ENCODE data around the gene MYH11. TPM values are rescaled to one million over a fixed set of nuclear protein-coding genes. Genes with fewer than 3 reads are reported as not detected.

MYH11 gene
- total and polyA plus RNA-seq, 2 donors (not counting 1 experiment from before 2014, with no cell fraction given) = 1.3 to 14.5 TPM

DNA sequence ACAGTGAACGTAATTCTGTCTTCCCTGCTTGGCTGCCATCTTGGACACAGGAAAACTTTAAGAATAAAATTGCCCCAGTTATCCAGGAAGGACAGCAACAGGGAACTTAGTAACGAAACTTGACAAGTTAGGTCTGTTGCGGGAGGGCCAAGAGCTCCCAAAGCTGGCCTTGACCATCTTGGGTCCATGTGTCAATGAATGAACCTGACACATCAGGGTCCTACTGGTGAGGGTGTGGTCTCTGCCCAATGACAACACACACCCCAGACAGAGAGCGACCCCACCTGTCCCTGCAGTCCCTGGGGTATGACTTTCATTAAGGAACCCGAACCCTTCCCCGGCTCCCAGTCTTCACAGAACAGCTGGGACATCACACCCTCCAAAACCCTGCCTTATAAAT, 110.5 kb downstream of the MYH11 start:
- Histone ChIP-seq H3K4me2 (ENCODE audit: extremely low read depth, insufficient read depth, low read length) (no peak overlapping the region), H3K9me3 (ENCODE audit: control insufficient read depth, insufficient read depth, low read depth, low read length) (no peaks in the 10 kb centered on the region), H3K27me3 (ENCODE audit: control insufficient read depth, insufficient read depth, low read length) (no peaks in the 10 kb centered on the region), H3K4me1 (ENCODE audit: control insufficient read depth, extremely low read depth, insufficient read depth, low read length) (no peaks in the 10 kb centered on the region), H2AFZ (ENCODE audit: low read length) (no peak overlapping the region), H3K9ac (ENCODE audit: insufficient read depth, low read length) (no peak overlapping the region), H3K36me3 (ENCODE audit: control insufficient read depth, insufficient read depth, low read length) (no peaks in the 10 kb centered on the region), H3K27ac (ENCODE audit: insufficient read depth, low read length) (no peak overlapping the region), H4K20me1 (ENCODE audit: control insufficient read depth, extremely low read depth, insufficient read depth, low read length) (no peaks in the 10 kb centered on the region), H3K4me3 (replicated peaks in 1 of 4; ENCODE audit: control extremely low read depth in 1 of 4, insufficient read depth in 1 of 4, low read depth in 3 of 4, low read length in 4 of 4) (no peak overlapping the region), H3K79me2 (ENCODE audit: control insufficient read depth, insufficient read depth, low read length) (no peaks in the 10 kb centered on the region)
- no peak for TF ChIP-seq EZH2 (IDR thresholded peaks at IDR 0.05; ENCODE audit: low read length, missing control alignments)
- TF ChIP-seq, protein P1, sequence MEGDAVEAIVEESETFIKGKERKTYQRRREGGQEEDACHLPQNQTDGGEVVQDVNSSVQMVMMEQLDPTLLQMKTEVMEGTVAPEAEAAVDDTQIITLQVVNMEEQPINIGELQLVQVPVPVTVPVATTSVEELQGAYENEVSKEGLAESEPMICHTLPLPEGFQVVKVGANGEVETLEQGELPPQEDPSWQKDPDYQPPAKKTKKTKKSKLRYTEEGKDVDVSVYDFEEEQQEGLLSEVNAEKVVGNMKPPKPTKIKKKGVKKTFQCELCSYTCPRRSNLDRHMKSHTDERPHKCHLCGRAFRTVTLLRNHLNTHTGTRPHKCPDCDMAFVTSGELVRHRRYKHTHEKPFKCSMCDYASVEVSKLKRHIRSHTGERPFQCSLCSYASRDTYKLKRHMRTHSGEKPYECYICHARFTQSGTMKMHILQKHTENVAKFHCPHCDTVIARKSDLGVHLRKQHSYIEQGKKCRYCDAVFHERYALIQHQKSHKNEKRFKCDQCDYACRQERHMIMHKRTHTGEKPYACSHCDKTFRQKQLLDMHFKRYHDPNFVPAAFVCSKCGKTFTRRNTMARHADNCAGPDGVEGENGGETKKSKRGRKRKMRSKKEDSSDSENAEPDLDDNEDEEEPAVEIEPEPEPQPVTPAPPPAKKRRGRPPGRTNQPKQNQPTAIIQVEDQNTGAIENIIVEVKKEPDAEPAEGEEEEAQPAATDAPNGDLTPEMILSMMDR (conservative IDR thresholded peaks at IDR 0.05 in 1 of 2, IDR thresholded peaks at IDR 0.05 in 1 of 2; ENCODE audit: low read depth in 1 of 2, low read length in 2 of 2) = no peak
- no peak for DNase-seq (ENCODE audit: low read depth in 2 of 2)

DNA sequence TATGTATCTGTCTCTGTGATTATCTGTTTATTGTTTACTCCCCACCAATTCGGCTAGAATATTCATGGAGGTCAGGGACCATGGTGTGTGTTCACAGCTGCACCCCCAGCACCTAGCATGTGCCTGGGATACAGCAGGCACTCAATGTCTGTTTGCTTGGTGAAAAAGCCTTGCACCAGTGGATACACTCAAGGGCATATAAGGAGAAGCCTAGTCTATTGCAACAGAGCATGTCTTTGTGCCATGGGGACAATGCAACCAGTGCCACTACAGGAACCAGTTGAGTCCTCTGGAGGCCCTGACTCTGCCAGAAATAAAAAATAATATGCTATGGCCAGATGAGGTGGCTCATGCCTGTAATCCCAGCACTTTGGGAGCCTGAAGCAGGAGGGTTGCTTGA, 113.2 kb downstream of the MYH11 start:
- no peaks in the 10 kb centered on the region for H3K36me3 ChIP-seq (ENCODE audit: control insufficient read depth, insufficient read depth, low read length)
- H3K9me3 ChIP-seq (ENCODE audit: control insufficient read depth, insufficient read depth, low read depth, low read length) = no peaks in the 10 kb centered on the region
- TF ChIP-seq EZH2 (IDR thresholded peaks at IDR 0.05; ENCODE audit: low read length, missing control alignments) = no peak
- TF ChIP-seq, protein P1 (conservative IDR thresholded peaks at IDR 0.05 in 1 of 2, IDR thresholded peaks at IDR 0.05 in 1 of 2; ENCODE audit: low read depth in 1 of 2, low read length in 2 of 2) = no peak
- H3K27ac ChIP-seq (ENCODE audit: insufficient read depth, low read length) = no peak overlapping the region
- H3K4me2 ChIP-seq (ENCODE audit: extremely low read depth, insufficient read depth, low read length) = no peak overlapping the region
- no peak for DNase-seq (ENCODE audit: low read depth in 2 of 2)
- no peak overlapping the region for H2AFZ ChIP-seq (ENCODE audit: low read length)
- H3K27me3 ChIP-seq (ENCODE audit: control insufficient read depth, insufficient read depth, low read length) = no peaks in the 10 kb centered on the region
- no peaks in the 10 kb centered on the region for H3K79me2 ChIP-seq (ENCODE audit: control insufficient read depth, insufficient read depth, low read length)
- no peaks in the 10 kb centered on the region for H4K20me1 ChIP-seq (ENCODE audit: control insufficient read depth, extremely low read depth, insufficient read depth, low read length)
- H3K9ac ChIP-seq (ENCODE audit: insufficient read depth, low read length) = no peak overlapping the region
- H3K4me1 ChIP-seq (ENCODE audit: control insufficient read depth, extremely low read depth, insufficient read depth, low read length) = no peaks in the 10 kb centered on the region
- no peak overlapping the region for H3K4me3 ChIP-seq (replicated peaks in 1 of 4; ENCODE audit: control extremely low read depth in 1 of 4, insufficient read depth in 1 of 4, low read depth in 3 of 4, low read length in 4 of 4)

DNA sequence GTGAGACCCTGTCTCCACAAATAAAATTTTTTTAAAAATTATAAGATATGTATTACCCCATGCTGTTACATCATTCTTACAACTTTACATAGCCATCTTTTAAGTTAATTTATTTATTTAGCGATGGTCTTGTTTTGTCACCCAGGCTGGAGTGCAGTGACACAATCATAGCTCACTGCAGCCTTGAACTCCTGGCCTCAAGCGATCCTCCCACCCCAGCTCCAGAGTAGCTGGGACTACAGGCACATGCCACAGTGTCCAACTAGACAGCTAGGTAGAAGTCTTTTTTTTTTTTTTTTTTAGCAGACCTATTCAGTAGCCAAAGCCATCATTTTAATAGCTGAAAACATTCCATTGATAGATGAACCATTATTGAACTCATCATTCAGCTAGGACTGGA, 114.1 kb downstream of the MYH11 start:
- DNase-seq (ENCODE audit: low read depth in 2 of 2) = no peak
- Histone ChIP-seq H3K4me2 (ENCODE audit: extremely low read depth, insufficient read depth, low read length) (no peak overlapping the region), H3K27me3 (ENCODE audit: control insufficient read depth, insufficient read depth, low read length) (no peaks in the 10 kb centered on the region), H3K79me2 (ENCODE audit: control insufficient read depth, insufficient read depth, low read length) (no peaks in the 10 kb centered on the region), H3K4me1 (ENCODE audit: control insufficient read depth, extremely low read depth, insufficient read depth, low read length) (no peaks in the 10 kb centered on the region), H3K36me3 (ENCODE audit: control insufficient read depth, insufficient read depth, low read length) (no peaks in the 10 kb centered on the region), H3K27ac (ENCODE audit: insufficient read depth, low read length) (no peak overlapping the region), H2AFZ (ENCODE audit: low read length) (no peak overlapping the region), H3K9ac (ENCODE audit: insufficient read depth, low read length) (no peak overlapping the region), H3K9me3 (ENCODE audit: control insufficient read depth, insufficient read depth, low read depth, low read length) (no peaks in the 10 kb centered on the region), H4K20me1 (ENCODE audit: control insufficient read depth, extremely low read depth, insufficient read depth, low read length) (no peaks in the 10 kb centered on the region), H3K4me3 (replicated peaks in 1 of 4; ENCODE audit: control extremely low read depth in 1 of 4, insufficient read depth in 1 of 4, low read depth in 3 of 4, low read length in 4 of 4) (no peak overlapping the region)
- no peak for TF ChIP-seq EZH2 (IDR thresholded peaks at IDR 0.05; ENCODE audit: low read length, missing control alignments)
- TF ChIP-seq, protein P1 (conservative IDR thresholded peaks at IDR 0.05 in 1 of 2, IDR thresholded peaks at IDR 0.05 in 1 of 2; ENCODE audit: low read depth in 1 of 2, low read length in 2 of 2) = no peak

Measured in fibroblast of lung (primary cell).